ENCODE data around the gene NR5A2.

DNA sequence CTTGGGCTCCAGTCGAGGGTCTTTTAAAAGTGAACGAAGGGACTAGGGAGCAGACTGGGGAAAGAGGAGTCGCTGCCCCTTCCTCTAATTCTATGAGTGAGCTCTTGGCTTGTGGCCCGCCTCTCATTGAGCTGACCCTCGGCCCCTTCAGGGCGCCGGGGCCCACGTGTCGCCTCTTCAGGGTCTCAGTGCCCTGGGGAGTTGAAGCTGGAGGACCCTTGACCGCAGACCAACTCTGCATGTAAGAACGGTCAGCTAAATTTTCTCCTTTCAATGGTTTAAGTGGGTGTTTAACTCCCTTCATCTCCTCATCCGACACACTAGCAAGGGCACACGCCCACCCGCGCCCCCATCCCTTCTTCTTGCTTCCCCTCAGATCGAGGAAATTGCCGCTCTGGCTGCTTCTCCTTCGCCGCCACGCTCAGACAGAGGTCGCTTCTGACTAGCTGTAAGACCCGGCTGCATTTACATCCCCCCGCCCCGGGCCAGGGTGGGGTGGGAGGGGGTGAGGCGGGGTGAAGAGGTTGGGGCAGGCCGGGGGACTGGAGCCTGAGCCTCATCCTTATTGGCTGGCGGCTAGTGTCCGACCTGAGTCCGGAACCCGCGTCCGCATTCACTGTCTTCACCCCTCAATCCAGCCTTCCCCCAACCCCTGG is 10.9 kb downstream of the NR5A2 start:
- TF ChIP-seq YY1 (tag by site-specific recombination; IDR thresholded peaks at IDR 0.05) (no peak), ZFP3 (tag by site-specific recombination; IDR thresholded peaks at IDR 0.05; ENCODE audit: low read depth) (no peak)

Measured in HEK293 (cell line).